Testis (tissue), 2 donors: Measurements from ENCODE around the gene UGT2A2.

Experiments used
- CTCF ChIP-seq, 3 experiments: fragments of 450-650 bp in 2 of 3; fragments of 200-600 bp in 1 of 3; sonication (generic) in 1 of 3; IDR thresholded peaks; one replicate each; pipeline ENCODE4 v1.5.1; 2016 to 2019; ENCODE audit warnings: antibody characterized with exemption in 3 of 3, mild to moderate bottlenecking in 2 of 3, moderate library complexity in 1 of 3
- POLR2A ChIP-seq: fragments of 450-650 bp; IDR thresholded peaks from one replicate; pipeline ENCODE4 v1.6.1; 2017; ENCODE audit warnings: antibody characterized with exemption, mild to moderate bottlenecking, moderate library complexity

GRCh38 chr4:69617083-69617694, 22.3 kb downstream of the UGT2A2 start:
- no peak for TF ChIP-seq CTCF (IDR thresholded peaks at IDR 0.05)
- no peak for TF ChIP-seq POLR2A
